HepG2 (cell line): ENCODE results near the gene GRM8. TPM values are rescaled to one million over a fixed set of nuclear protein-coding genes. Genes with fewer than 3 reads are reported as not detected.

Source experiments
- ATAC-seq: fragments of 200-7000 bp; cut with Tn5 transposase; 3 replicates; pipeline ENCODE4 v1.9.1; 2020; ENCODE audit warnings: mild to moderate bottlenecking, moderate library complexity
- BruUV-seq: library from RNA; stranded (reverse); fragments of 400-500 nt; replicated peaks from 2 replicates; lab custom pipeline; 2021; lab: Mats Ljungman, UMichigan
- CTCF ChIA-PET: fragments of 300-600 bp; formaldehyde crosslinking; extraction: SDS; loops from one replicate; lab custom pipeline; 2021; ENCODE audit warnings: low total read pairs, inconsistent platforms, low intra/inter-chr PET ratio; lab: Yijun Ruan, JAX
- POLR2A ChIA-PET: fragments of 350-600 bp; sonication (Branson Sonifier 250); formaldehyde crosslinking; loops from one replicate; lab custom pipeline; 2020; ENCODE audit warnings: antibody characterized with exemption, inconsistent platforms; lab: Yijun Ruan, JAX
- DNase-seq: peaks from one replicate; pipeline ENCODE4 v3.0.0-alpha.2; 2015; ENCODE audit warnings: low spot score
- FAIRE-seq: peaks from 3 replicates; lab custom pipeline; 2011; peaks lifted over from hg19 to GRCh38; lab: Jason Lieb, UNC
- H2AFZ ChIP-seq: one replicate; pipeline ENCODE4 v1.6.1; 2011; ENCODE audit warnings: low read length, inconsistent platforms
- H3K27ac ChIP-seq: fragments of 300-600 bp; 3 replicates; pipeline ENCODE4 v1.8.0; 2011; ENCODE audit warnings: mixed run types, mild to moderate bottlenecking, mixed read lengths, low read length, inconsistent platforms; ENCODE audit not compliant: insufficient read depth; ENCODE audit errors: extremely low read length
- H3K27me3 ChIP-seq, 2 experiments: fragments of 200-600 bp in 1 of 2; 2 replicates in 1 of 2; 3 replicates in 1 of 2; pipeline versions ENCODE4 v1.6.0 to v1.8.0; 2011; ENCODE audit warnings: low read length in 2 of 2, mild to moderate bottlenecking in 2 of 2, moderate library complexity in 2 of 2, inconsistent platforms in 1 of 2; ENCODE audit not compliant: insufficient read depth in 2 of 2, control insufficient read depth in 1 of 2
- H3K36me3 ChIP-seq, 2 experiments: fragments of 200-600 bp in 1 of 2; replicated peaks in 1 of 2; 2 replicates in 1 of 2; 3 replicates in 1 of 2; pipeline versions ENCODE4 v1.5.1 to v1.8.0; 2011; ENCODE audit warnings: low read length in 2 of 2, inconsistent platforms in 1 of 2; ENCODE audit not compliant: insufficient read depth in 2 of 2, control insufficient read depth in 1 of 2
- H3K4me1 ChIP-seq: 2 replicates; pipeline ENCODE4 v1.5.1; 2012; ENCODE audit warnings: low read length, inconsistent platforms; ENCODE audit not compliant: insufficient read depth
- H3K4me2 ChIP-seq: 2 replicates; pipeline ENCODE4 v1.6.0; 2011; ENCODE audit warnings: low read depth, low read length, inconsistent platforms
- H3K4me3 ChIP-seq, 3 experiments: fragments of 200-600 bp in 1 of 3; sonication (generic), shearing (Covaris generic) in 1 of 3; replicated peaks in 1 of 3; 2 replicates each; pipeline ENCODE4 v1.5.1; 2011 to 2016; ENCODE audit warnings: low read length in 3 of 3, inconsistent platforms in 2 of 3, low read depth in 2 of 3, mild to moderate bottlenecking in 2 of 3, control low read depth in 1 of 3, mixed read lengths in 1 of 3; ENCODE audit not compliant: insufficient read depth in 1 of 3
- H3K79me2 ChIP-seq: one replicate; pipeline ENCODE4 v1.6.1; 2011; ENCODE audit warnings: low read length, inconsistent platforms; ENCODE audit not compliant: insufficient read depth
- H3K9ac ChIP-seq: 2 replicates; pipeline ENCODE4 v1.6.0; 2011; ENCODE audit warnings: mild to moderate bottlenecking, low read depth, low read length, inconsistent platforms; ENCODE audit not compliant: insufficient read depth
- H3K9me3 ChIP-seq: 2 replicates; pipeline ENCODE4 v1.5.1; 2012; ENCODE audit warnings: mild to moderate bottlenecking, low read length
- H4K20me1 ChIP-seq: 2 replicates; pipeline ENCODE4 v1.6.0; 2011; ENCODE audit warnings: inconsistent platforms, mild to moderate bottlenecking, low read length, moderate library complexity; ENCODE audit not compliant: insufficient read depth
- AKNA ChIP-seq: sonication (generic); formaldehyde crosslinking; IDR thresholded peaks from 2 replicates; pipeline ENCODE4 v1.4.0; 2020; ENCODE audit warnings: missing genetic modification reagents, borderline replicate concordance
- DPF2 ChIP-seq: sonication (generic); formaldehyde crosslinking; IDR thresholded peaks from 2 replicates; pipeline ENCODE4 v1.4.0; 2020; ENCODE audit warnings: mild to moderate bottlenecking, low read depth, missing genetic modification reagents, borderline replicate concordance
- FOXC1 ChIP-seq: sonication (generic); formaldehyde crosslinking; IDR thresholded peaks from 2 replicates; pipeline ENCODE4 v1.8.0; 2022; ENCODE audit warnings: mild to moderate bottlenecking, missing genetic modification reagents, borderline replicate concordance
- HOXA3 ChIP-seq: sonication (generic); formaldehyde crosslinking; IDR thresholded peaks from 2 replicates; pipeline ENCODE4 v1.5.0; 2020; ENCODE audit warnings: missing genetic modification reagents
- PCBP2 ChIP-seq: fragments of 200-400 bp; formaldehyde crosslinking; optimal IDR thresholded peaks from 2 replicates; pipeline ENCODE3; 2018; ENCODE audit warnings: low read length, low read depth; ENCODE audit not compliant: poor library complexity, severe bottlenecking
- SYNCRIP ChIP-seq: fragments of 200-400 bp; formaldehyde crosslinking; IDR thresholded peaks from 2 replicates; pipeline ENCODE4 v1.6.1; 2018; ENCODE audit warnings: mild to moderate bottlenecking, low read depth, low read length; ENCODE audit not compliant: insufficient read depth
- ZBTB37 ChIP-seq: sonication (generic); formaldehyde crosslinking; IDR thresholded peaks from 2 replicates; pipeline ENCODE4 v1.4.0; 2020; ENCODE audit warnings: mild to moderate bottlenecking, missing genetic modification reagents
- ZKSCAN1 ChIP-seq: fragments of 150-350 bp; IDR thresholded peaks from 2 replicates; pipeline ENCODE4 v1.6.1; 2014; ENCODE audit warnings: low read length
- ZNF501 ChIP-seq: sonication (generic); formaldehyde crosslinking; IDR thresholded peaks from 2 replicates; pipeline ENCODE4 v1.5.1; 2020; ENCODE audit warnings: mild to moderate bottlenecking, moderate library complexity, missing genetic modification reagents
- ZNF652 ChIP-seq: IDR thresholded peaks from 2 replicates; pipeline ENCODE4 v1.6.1; 2016; ENCODE audit warnings: low read depth, borderline replicate concordance
- ZNF674 ChIP-seq: sonication (generic); formaldehyde crosslinking; IDR thresholded peaks from 2 replicates; pipeline ENCODE4 v1.5.0; 2020; ENCODE audit warnings: low read depth, mild to moderate bottlenecking, missing genetic modification reagents
- ZNF772 ChIP-seq: sonication (generic); formaldehyde crosslinking; IDR thresholded peaks from 2 replicates; pipeline ENCODE4 v1.5.0; 2020; ENCODE audit warnings: mild to moderate bottlenecking, missing genetic modification reagents
- WGBS: methylation state at CpG from one replicate; pipeline ENCODE4 v1.1.6; 2017; ENCODE audit warnings: low lambda C conversion rate; 5-methylcytosine and 5-hydroxymethylcytosine counted together
- in situ Hi-C: cut with HindIII; loops from 2 replicates; pipeline ENCODE4 v1.10.0; 2017; ENCODE audit warnings: low pct_unique_long_range_greater_than_20kb; ENCODE audit not compliant: extremely low pct_ligation_motif_present
- intact Hi-C: fragments of 100-400 bp; cut with micrococcal nuclease; formaldehyde crosslinking; loops from one replicate; pipeline ENCODE4 v1.10.0; 2022; ENCODE audit not compliant: unreplicated experiment
- polyA plus RNA-seq, 8 experiments: library from polyadenylated mRNA; depleted of rRNA in 3 of 8; stranded (reverse) in 7 of 8; unstranded in 1 of 8; fragments of >200 nt; fragmentation: Illumina TruSeq in 4 of 8; extraction: Trizol in 4 of 8; gene quantifications; 2 replicates each; pipeline versions ENCODE4 v1.2.1 to v1.2.3, GENCODE V29; 2011 to 2016; ENCODE audit warnings: low read depth in 4 of 8, missing spikeins in 1 of 8, mixed read lengths in 1 of 8; ENCODE audit not compliant: insufficient read depth in 1 of 8
- total RNA-seq, 5 experiments: library from RNA; depleted of rRNA; stranded (reverse); fragments of >200 nt; fragmentation: Illumina TruSeq; extraction: Trizol; gene quantifications; 2 replicates each; pipeline ENCODE4 v1.2.3, GENCODE V29; 2016; ENCODE audit warnings: low read depth in 1 of 5
- TF ChIP-seq, protein P1 (sequence below): sonication (generic); formaldehyde crosslinking; IDR thresholded peaks from 2 replicates; pipeline ENCODE4 v1.5.0; 2020; ENCODE audit warnings: mild to moderate bottlenecking, missing genetic modification reagents

GRM8 gene
- total and polyA plus RNA-seq, 2 of the 13 experiments (the other 11 are each of a cell fraction or from before 2014, with no cell fraction given): not detected

- BruUV-seq: no TSS peak
- Histone ChIP-seq H3K9ac (no peak overlapping the region), H3K4me1 (no peaks in the 10 kb centered on the region), H3K9me3 (peaks cover 80% of the 10 kb centered on the region), H3K4me3 (no peak overlapping the region), H3K36me3 (no peaks in the 10 kb centered on the region), H3K79me2 (no peaks in the 10 kb centered on the region), H3K27ac (no peak overlapping the region), H3K4me2 (no peak overlapping the region), H3K27me3 (no peaks in the 10 kb centered on the region), H2AFZ (no peak overlapping the region), H4K20me1 (no peaks in the 10 kb centered on the region)
- intact Hi-C loops: no loop called here
- WGBS: 11% methylated on average over 7 of the region's 7 CpGs
- DNase-seq: no peak
- ChIA-PET CTCF (no interaction called here), POLR2A (no interaction called here)
- TF ChIP-seq DPF2 (CRISPR knock-in tag) (no peak), ZNF674 (CRISPR knock-in tag) (no peak), HOXA3 (CRISPR knock-in tag) (no peak), ZNF652 (CRISPR knock-in tag) (no peak), AKNA (CRISPR knock-in tag) (no peak), PCBP2 (no peak), ZBTB37 (CRISPR knock-in tag) (no peak), ZNF501 (CRISPR knock-in tag) (no peak), ZNF772 (CRISPR knock-in tag) (no peak), ZKSCAN1 (no peak), FOXC1 (CRISPR knock-in tag) (no peak), SYNCRIP (no peak)
- TF ChIP-seq, protein P1, sequence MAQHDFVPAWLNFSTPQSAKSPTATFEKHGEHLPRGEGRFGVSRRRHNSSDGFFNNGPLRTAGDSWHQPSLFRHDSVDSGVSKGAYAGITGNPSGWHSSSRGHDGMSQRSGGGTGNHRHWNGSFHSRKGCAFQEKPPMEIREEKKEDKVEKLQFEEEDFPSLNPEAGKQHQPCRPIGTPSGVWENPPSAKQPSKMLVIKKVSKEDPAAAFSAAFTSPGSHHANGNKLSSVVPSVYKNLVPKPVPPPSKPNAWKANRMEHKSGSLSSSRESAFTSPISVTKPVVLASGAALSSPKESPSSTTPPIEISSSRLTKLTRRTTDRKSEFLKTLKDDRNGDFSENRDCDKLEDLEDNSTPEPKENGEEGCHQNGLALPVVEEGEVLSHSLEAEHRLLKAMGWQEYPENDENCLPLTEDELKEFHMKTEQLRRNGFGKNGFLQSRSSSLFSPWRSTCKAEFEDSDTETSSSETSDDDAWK (CRISPR knock-in tag): no peak
- no peak for FAIRE-seq
- ATAC-seq: no peak
- in situ Hi-C loops: no loop called here
Observed at GRCh38 chr7:126394406-126394805, 858.3 kb downstream of the GRM8 start.
